A549 (cell line): ENCODE measurements around the gene FAN1. TPM values are rescaled to one million over a fixed set of nuclear protein-coding genes. Genes with fewer than 3 reads are reported as not detected.

Experiments
- ATAC-seq, 2 experiments: fragments of 200-7000 bp in 1 of 2; fragments of >200 bp in 1 of 2; cut with Nextera tagmentation in 1 of 2; cut with Tn5 transposase in 1 of 2; 3 replicates each; pipeline versions ENCODE4 v1.8.0 to v1.9.1; 2018 to 2020; ENCODE audit warnings: mild to moderate bottlenecking in 1 of 2, moderate library complexity in 1 of 2
- CTCF ChIA-PET: fragments of 300-600 bp; sonication (Branson Sonifier 250); formaldehyde crosslinking; extraction: SDS; loops from one replicate; lab custom pipeline; 2021; ENCODE audit warnings: antibody characterized with exemption, inconsistent platforms; lab: Yijun Ruan, JAX
- POLR2A ChIA-PET: fragments of 350-600 bp; formaldehyde crosslinking; extraction: SDS; loops from one replicate; lab custom pipeline; 2021; ENCODE audit warnings: antibody characterized with exemption, inconsistent platforms; lab: Yijun Ruan, JAX
- DNase-seq, 2 experiments: peaks; one replicate each; pipeline versions ENCODE4 v3.0.0 to v3.0.0-alpha.2; 2011 to 2016; ENCODE audit warnings: low read depth in 1 of 2, low spot score in 1 of 2
- FAIRE-seq: peaks from 2 replicates; lab custom pipeline; 2011; peaks lifted over from hg19 to GRCh38; lab: Jason Lieb, UNC
- H3K27ac ChIP-seq, 2 experiments: fragments of >200 bp; sonication (Bioruptor Twin); formaldehyde crosslinking; 3 replicates each; pipeline ENCODE4 v1.5.1; 2016 to 2017
- H3K4me1 ChIP-seq: fragments of >200 bp; sonication (Bioruptor Twin); formaldehyde crosslinking; 3 replicates; pipeline ENCODE4 v1.6.1; 2016
- H3K4me2 ChIP-seq: fragments of >200 bp; sonication (Bioruptor Twin); formaldehyde crosslinking; 3 replicates; pipeline ENCODE4 v1.6.1; 2016
- H3K4me3 ChIP-seq: fragments of >200 bp; sonication (Bioruptor Twin); formaldehyde crosslinking; 3 replicates; pipeline ENCODE4 v1.5.1; 2016
- H3K9me3 ChIP-seq: fragments of >200 bp; sonication (Bioruptor Twin); formaldehyde crosslinking; 3 replicates; pipeline ENCODE4 v1.6.1; 2016
- ATOH8 ChIP-seq: fragments of 250-450 bp; sonication (Bioruptor Pico); IDR thresholded peaks from 2 replicates; pipeline ENCODE4 v1.5.0; 2020; ENCODE audit warnings: low read depth, mild to moderate bottlenecking, moderate library complexity
- BCL3 ChIP-seq: fragments of >200 bp; sonication (Bioruptor Twin); formaldehyde crosslinking; IDR thresholded peaks from 3 replicates; pipeline ENCODE4 v1.6.1; 2016
- BHLHE40 ChIP-seq: IDR thresholded peaks from 2 replicates; pipeline ENCODE4 v1.6.1; 2012; ENCODE audit warnings: low read depth, low read length, inconsistent platforms
- CBX2 ChIP-seq: fragments of 200-600 bp; sonication (generic); IDR thresholded peaks from 2 replicates; pipeline ENCODE4 v1.6.1; 2016; ENCODE audit warnings: low read depth, mild to moderate bottlenecking, borderline replicate concordance
- CEBPB ChIP-seq, 2 experiments: fragments of >200 bp in 1 of 2; sonication (Bioruptor Twin) in 1 of 2; formaldehyde crosslinking in 1 of 2; IDR thresholded peaks; 2 replicates each; pipeline ENCODE4 v1.6.1; 2012 to 2016
- CHD2 ChIP-seq: fragments of 150-350 bp; IDR thresholded peaks from 2 replicates; pipeline ENCODE4 v1.6.1; 2014; ENCODE audit warnings: low read length; ENCODE audit not compliant: partially characterized antibody
- CTCF ChIP-seq: fragments of >200 bp; sonication (Bioruptor Twin); formaldehyde crosslinking; IDR thresholded peaks from 3 replicates; pipeline ENCODE4 v1.5.1; 2016
- E2F6 ChIP-seq: IDR thresholded peaks from 2 replicates; pipeline ENCODE4 v1.6.1; 2012; ENCODE audit warnings: low read depth, borderline replicate concordance
- EHF ChIP-seq: fragments of 250-450 bp; sonication (Bioruptor Pico); IDR thresholded peaks from 2 replicates; pipeline ENCODE4 v1.5.0; 2020; ENCODE audit warnings: mild to moderate bottlenecking
- ESRRA ChIP-seq: fragments of 150-350 bp; IDR thresholded peaks from 2 replicates; pipeline ENCODE4 v1.6.1; 2014; ENCODE audit warnings: mild to moderate bottlenecking, low read length, borderline replicate concordance
- FOXS1 ChIP-seq: fragments of 250-450 bp; sonication (Bioruptor Pico); IDR thresholded peaks from 2 replicates; pipeline ENCODE4 v1.5.0; 2020; ENCODE audit warnings: mild to moderate bottlenecking, moderate library complexity
- HES2 ChIP-seq: fragments of >200 bp; sonication (Bioruptor Twin); formaldehyde crosslinking; IDR thresholded peaks from 2 replicates; pipeline ENCODE4 v1.6.1; 2016
- HEYL ChIP-seq: fragments of 250-450 bp; sonication (Bioruptor Pico); IDR thresholded peaks from 2 replicates; pipeline ENCODE4 v1.8.0; 2021; ENCODE audit warnings: mild to moderate bottlenecking, moderate library complexity
- HOXA7 ChIP-seq: fragments of 250-450 bp; sonication (Bioruptor Pico); IDR thresholded peaks from 2 replicates; pipeline ENCODE4 v1.5.0; 2020; ENCODE audit warnings: mild to moderate bottlenecking, moderate library complexity
- HOXB13 ChIP-seq: fragments of 250-450 bp; sonication (Bioruptor Pico); IDR thresholded peaks from 2 replicates; pipeline ENCODE4 v1.5.0; 2020; ENCODE audit warnings: low read depth, mild to moderate bottlenecking, moderate library complexity
- HOXB5 ChIP-seq: fragments of 250-450 bp; sonication (Bioruptor Pico); IDR thresholded peaks from 2 replicates; pipeline ENCODE4 v1.5.0; 2020; ENCODE audit warnings: mild to moderate bottlenecking, moderate library complexity
- JUN ChIP-seq, 2 experiments: fragments of >200 bp; sonication (Bioruptor Twin); formaldehyde crosslinking; IDR thresholded peaks; 2 replicates in 1 of 2; 3 replicates in 1 of 2; pipeline ENCODE4 v1.6.1; 2016 to 2017
- JUNB ChIP-seq: fragments of >200 bp; sonication (Bioruptor Twin); formaldehyde crosslinking; IDR thresholded peaks from 2 replicates; pipeline ENCODE4 v1.6.1; 2016
- KDM1A ChIP-seq: fragments of 200-600 bp; sonication (generic); IDR thresholded peaks from 2 replicates; pipeline ENCODE4 v1.6.1; 2016; ENCODE audit warnings: low read depth, mild to moderate bottlenecking
- KDM5A ChIP-seq: fragments of 200-600 bp; sonication (generic); IDR thresholded peaks from 2 replicates; pipeline ENCODE4 v1.6.1; 2016; ENCODE audit warnings: antibody characterized with exemption, mild to moderate bottlenecking
- MAFK ChIP-seq: fragments of 450-650 bp; IDR thresholded peaks from 2 replicates; pipeline ENCODE4 v1.6.1; 2014; ENCODE audit not compliant: partially characterized antibody
- MAX ChIP-seq: IDR thresholded peaks from 2 replicates; pipeline ENCODE4 v1.6.1; 2012
- NFE2L2 ChIP-seq: fragments of 150-350 bp; conservative IDR thresholded peaks from 2 replicates; pipeline ENCODE4 v1.6.1; 2014; ENCODE audit warnings: low read length
- NPAS2 ChIP-seq: fragments of 250-450 bp; sonication (Bioruptor Pico); IDR thresholded peaks from 2 replicates; pipeline ENCODE4 v1.8.0; 2022; ENCODE audit warnings: mild to moderate bottlenecking, moderate library complexity, borderline replicate concordance
- NR3C1 ChIP-seq: fragments of >200 bp; sonication (Bioruptor Twin); formaldehyde crosslinking; IDR thresholded peaks from 3 replicates; pipeline ENCODE4 v1.6.1; 2017
- PHF8 ChIP-seq: fragments of 200-600 bp; sonication (generic); IDR thresholded peaks from 2 replicates; pipeline ENCODE4 v1.6.1; 2016; ENCODE audit warnings: low read depth, mild to moderate bottlenecking, antibody characterized with exemption, moderate library complexity, borderline replicate concordance
- POLR2AphosphoS2 ChIP-seq: conservative IDR thresholded peaks from 2 replicates; pipeline ENCODE4 v1.6.1; 2012; ENCODE audit warnings: low read length, improper control_type of control experiment, inconsistent platforms
- RAD21 ChIP-seq, 2 experiments: fragments of >200 bp in 1 of 2; sonication (Bioruptor Twin) in 1 of 2; formaldehyde crosslinking in 1 of 2; IDR thresholded peaks in 1 of 2; conservative IDR thresholded peaks in 1 of 2; 2 replicates in 1 of 2; 3 replicates in 1 of 2; pipeline ENCODE4 v1.6.1; 2012 to 2018; ENCODE audit warnings: inconsistent platforms in 1 of 2
- RFX5 ChIP-seq: fragments of 450-650 bp; IDR thresholded peaks from 2 replicates; pipeline ENCODE4 v1.7.1; 2014; ENCODE audit warnings: antibody characterized with exemption, mild to moderate bottlenecking, moderate library complexity
- RNF2 ChIP-seq: fragments of 200-600 bp; sonication (generic); IDR thresholded peaks from 2 replicates; pipeline ENCODE4 v1.6.1; 2016; ENCODE audit warnings: low read depth, mild to moderate bottlenecking, antibody characterized with exemption, moderate library complexity, borderline replicate concordance
- SMC3 ChIP-seq: fragments of >200 bp; sonication (Bioruptor Twin); formaldehyde crosslinking; IDR thresholded peaks from 3 replicates; pipeline ENCODE4 v1.6.1; 2018; ENCODE audit warnings: inconsistent platforms
- USF2 ChIP-seq: fragments of 450-650 bp; IDR thresholded peaks from 2 replicates; pipeline ENCODE4 v1.6.1; 2014; ENCODE audit warnings: antibody characterized with exemption
- ZNF302 ChIP-seq: fragments of 250-450 bp; sonication (Bioruptor Pico); IDR thresholded peaks from 2 replicates; pipeline ENCODE4 v1.9.0; 2021; ENCODE audit warnings: inconsistent platforms, mild to moderate bottlenecking, moderate library complexity
- ZSCAN20 ChIP-seq: fragments of 250-450 bp; sonication (Bioruptor Pico); IDR thresholded peaks from 2 replicates; pipeline ENCODE4 v1.8.0; 2022; ENCODE audit warnings: mild to moderate bottlenecking, moderate library complexity
- WGBS: methylation state at CpG from one replicate; pipeline ENCODE4 v1.1.6; 2017; ENCODE audit errors: missing lambda C conversion rate; 5-methylcytosine and 5-hydroxymethylcytosine counted together
- polyA plus RNA-seq, 4 experiments: library from polyadenylated mRNA; depleted of rRNA in 3 of 4; stranded (reverse); fragments of >200 nt; fragmentation: RNase III in 1 of 4; extraction: RNeasy Plus Mini Kit Qiagen cat#74134 plus additional on column Dnase treatment in 1 of 4; gene quantifications; 2 replicates in 3 of 4; 3 replicates in 1 of 4; pipeline ENCODE4 v1.2.3, GENCODE V29; 2011 to 2017

The FAN1 gene
- polyA plus RNA-seq, 2 of the 4 experiments (the other 2 are of a cell fraction), result 17.4 to 22.1 TPM

GRCh38 chr15:30953183-30953582 is 49.5 kb downstream of the FAN1 start (continued):
- TF ChIP-seq RFX5, result no peak
- TF ChIP-seq KDM1A, result no peak

- peak; percentile 98 for ATAC-seq
- Histone ChIP-seq H3K4me2 (peak overlapping the region; percentile 60), H3K27ac (peak overlapping the region; percentile 72 to 82), H3K4me1 (peaks cover 38% of the 10 kb centered on the region), H3K9me3 (peaks cover 6% of the 10 kb centered on the region; the same call in 1 of the 3 replicates), H3K4me3 (no peak overlapping the region)
- no peak for FAIRE-seq
- 2% methylated on average over 7 of the region's 7 CpGs for WGBS
- CTCF ChIA-PET, result interaction anchor here (1.9 kb wide), 1 partner anchor 8 kb away, joined by 9 read pairs; no protein-coding TSS in a partner anchor
- peak; percentile 93 to 96 for DNase-seq
- POLR2A ChIA-PET, result interaction anchor here (0.8 kb wide), 1 partner anchor 37 kb away, joined by 3 read pairs; no protein-coding TSS in a partner anchor
- peak; percentile 87 for TF ChIP-seq MAFK
- TF ChIP-seq HOXB5 (CRISPR knock-in tag), result 0 out of 2 replicates have a peak, but pooled peaks have one; percentile 24
- no peak for TF ChIP-seq HOXB13 (CRISPR knock-in tag)
- TF ChIP-seq JUNB, result peak; percentile 43; the same call in 1 of the 2 replicates
- no peak for TF ChIP-seq CBX2
- no peak for TF ChIP-seq POLR2AphosphoS2
- no peak for TF ChIP-seq BCL3
- TF ChIP-seq FOXS1 (CRISPR knock-in tag), result no peak
- no peak for TF ChIP-seq EHF (CRISPR knock-in tag)
- TF ChIP-seq ZSCAN20, result no peak
- no peak for TF ChIP-seq RFX5
- TF ChIP-seq E2F6, result no peak
- TF ChIP-seq NPAS2 (CRISPR knock-in tag), result peak; percentile 71; the same call in 1 of the 2 replicates
- no peak for TF ChIP-seq RAD21 (conservative IDR thresholded peaks at IDR 0.05 in 1 of 2, IDR thresholded peaks at IDR 0.05 in 1 of 2)
- no peak for TF ChIP-seq CHD2
- TF ChIP-seq BHLHE40, result no peak
- peak; percentile 30; the same call in 1 of the 2 replicates for TF ChIP-seq NFE2L2
- TF ChIP-seq ATOH8 (CRISPR knock-in tag), result no peak
- no peak for TF ChIP-seq RNF2
- no peak for TF ChIP-seq NR3C1
- no peak for TF ChIP-seq KDM1A
- TF ChIP-seq ZNF302 (CRISPR knock-in tag), result 0 out of 2 replicates have a peak, but pooled peaks have one; percentile 51
- no peak for TF ChIP-seq HEYL (CRISPR knock-in tag)
- TF ChIP-seq HOXA7, result 0 out of 2 replicates have a peak, but pooled peaks have one; percentile 31
- no peak for TF ChIP-seq CTCF
- TF ChIP-seq PHF8, result no peak
- no peak for TF ChIP-seq ESRRA
- TF ChIP-seq CEBPB (IDR thresholded peaks at IDR 0.05), result peak; percentile 71 to 85
- TF ChIP-seq USF2, result peak; percentile 81
- TF ChIP-seq KDM5A, result no peak
- TF ChIP-seq MAX, result peak; percentile 89
- TF ChIP-seq SMC3, result no peak
- peak in 1 of 2 experiments; percentile 70; a peak in 3 of 5 replicates for TF ChIP-seq JUN (IDR thresholded peaks at IDR 0.05)
- peak; percentile 34; the same call in 1 of the 2 replicates for TF ChIP-seq HES2
Measured at GRCh38 chr15:30953731-30954378, 50.1 kb downstream of the FAN1 start.
